Measurements from ENCODE around the gene BTBD9.

BTBD9 gene

DNA sequence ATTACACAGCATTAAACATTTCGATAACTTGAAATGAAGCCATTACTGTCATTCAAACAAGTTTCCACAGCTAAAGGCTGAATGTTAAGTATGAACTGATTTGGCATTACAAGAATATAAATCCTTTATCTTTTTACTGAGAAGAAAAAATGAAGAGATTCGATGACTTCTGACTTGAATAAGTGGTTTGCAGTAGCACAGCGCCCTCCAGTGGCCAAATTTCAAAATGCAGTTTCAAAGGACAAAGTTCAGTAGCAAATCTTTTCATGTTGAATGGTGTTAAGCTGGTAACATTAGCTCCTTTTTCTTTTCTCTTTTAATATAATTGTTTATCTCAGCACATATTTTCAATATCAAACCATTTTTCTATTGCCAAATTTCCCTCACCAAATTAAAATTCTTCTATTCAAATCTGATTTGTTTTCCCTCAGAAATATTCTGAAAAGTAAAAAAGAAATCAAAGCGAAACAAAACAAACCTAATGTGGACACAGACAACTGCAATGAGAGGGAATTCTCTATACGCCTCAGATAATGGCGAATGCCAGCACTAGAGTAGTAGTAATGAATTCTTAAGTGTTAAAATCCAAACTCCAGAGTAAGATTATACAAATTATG lies 145.7 kb downstream of the BTBD9 start:
- H3K4me2 ChIP-seq (ENCODE audit: low read length) = no peak overlapping the region
- TF ChIP-seq CTCF (IDR thresholded peaks at IDR 0.05; ENCODE audit: low read depth, low read length, poor library complexity, severe bottlenecking) = peak; percentile 80
- no peak for TF ChIP-seq EZH2phosphoT487 (IDR thresholded peaks at IDR 0.05; ENCODE audit: borderline replicate concordance, low read length)
- no peaks in the 10 kb centered on the region for H3K36me3 ChIP-seq (ENCODE audit: control insufficient read depth, low read length)
- H3K9me3 ChIP-seq (ENCODE audit: control insufficient read depth, insufficient read depth, low read length) = no peaks in the 10 kb centered on the region
- H4K20me1 ChIP-seq (ENCODE audit: control insufficient read depth, insufficient read depth, low read depth, low read length) = no peaks in the 10 kb centered on the region
- H3F3A ChIP-seq (ENCODE audit: control insufficient read depth, insufficient read depth) = no peaks in the 10 kb centered on the region
- H3K4me3 ChIP-seq (ENCODE audit: low read length) = no peak overlapping the region
- H3K9me2 ChIP-seq (replicated peaks; ENCODE audit: control insufficient read depth, low read length) = no peaks in the 10 kb centered on the region
- no peak overlapping the region for H3K27ac ChIP-seq (ENCODE audit: low read depth, low read length)
- no peaks in the 10 kb centered on the region for H3K4me1 ChIP-seq (ENCODE audit: control insufficient read depth, low read length)
- no peaks in the 10 kb centered on the region for H3K79me2 ChIP-seq (ENCODE audit: control insufficient read depth, low read length)
- H3K27me3 ChIP-seq (ENCODE audit: control insufficient read depth, low read length) = no peaks in the 10 kb centered on the region; the same call in 1 of the 2 replicates

- H4K20me1 ChIP-seq (ENCODE audit: control insufficient read depth, insufficient read depth, low read depth, low read length) = no peaks in the 10 kb centered on the region
- H3F3A ChIP-seq (ENCODE audit: control insufficient read depth, insufficient read depth) = no peaks in the 10 kb centered on the region
- H3K4me2 ChIP-seq (ENCODE audit: low read length) = no peak overlapping the region
- H3K79me2 ChIP-seq (ENCODE audit: control insufficient read depth, low read length) = no peaks in the 10 kb centered on the region
- H3K9me2 ChIP-seq (replicated peaks; ENCODE audit: control insufficient read depth, low read length) = no peaks in the 10 kb centered on the region
- H3K4me1 ChIP-seq (ENCODE audit: control insufficient read depth, low read length) = no peaks in the 10 kb centered on the region
- TF ChIP-seq EZH2phosphoT487 (IDR thresholded peaks at IDR 0.05; ENCODE audit: borderline replicate concordance, low read length) (no peak), CTCF (IDR thresholded peaks at IDR 0.05; ENCODE audit: low read depth, low read length, poor library complexity, severe bottlenecking) (no peak)
- no peak overlapping the region for H3K4me3 ChIP-seq (ENCODE audit: low read length)
- no peaks in the 10 kb centered on the region for H3K9me3 ChIP-seq (ENCODE audit: control insufficient read depth, insufficient read depth, low read length)
- no peak overlapping the region for H3K27ac ChIP-seq (ENCODE audit: low read depth, low read length)
- H3K36me3 ChIP-seq (ENCODE audit: control insufficient read depth, low read length) = no peaks in the 10 kb centered on the region
- no peaks in the 10 kb centered on the region; the same call in 1 of the 2 replicates for H3K27me3 ChIP-seq (ENCODE audit: control insufficient read depth, low read length)
These were observed 147.7 kb downstream of the BTBD9 start for GRCh38 chr6:38492031-38492430.

DNA sequence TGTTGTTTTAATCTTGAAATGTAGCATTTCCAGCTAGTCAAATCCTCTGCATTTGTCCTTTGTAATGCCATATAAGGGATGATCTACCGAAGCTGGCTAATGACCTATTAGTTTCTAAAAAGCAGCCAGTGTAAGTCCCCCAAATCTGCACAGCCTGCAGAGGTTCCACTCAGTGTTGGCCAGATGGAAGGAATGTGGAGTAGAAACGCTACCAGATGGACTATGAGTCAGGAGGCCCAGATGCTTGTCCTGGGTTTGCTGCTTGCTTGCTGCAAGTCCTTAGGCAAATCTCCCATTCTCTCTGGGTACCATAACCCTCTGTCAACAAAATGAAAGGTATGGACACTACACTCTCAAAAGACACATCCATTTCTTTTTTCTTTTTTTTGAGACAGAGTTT lies 149.8 kb downstream of the BTBD9 start:
- no peaks in the 10 kb centered on the region for H3F3A ChIP-seq (ENCODE audit: control insufficient read depth, insufficient read depth)
- H4K20me1 ChIP-seq (ENCODE audit: control insufficient read depth, insufficient read depth, low read depth, low read length) = no peaks in the 10 kb centered on the region
- no peaks in the 10 kb centered on the region for H3K36me3 ChIP-seq (ENCODE audit: control insufficient read depth, low read length)
- no peaks in the 10 kb centered on the region for H3K79me2 ChIP-seq (ENCODE audit: control insufficient read depth, low read length)
- H3K27me3 ChIP-seq (ENCODE audit: control insufficient read depth, low read length) = no peaks in the 10 kb centered on the region
- H3K27ac ChIP-seq (ENCODE audit: low read depth, low read length) = no peak overlapping the region
- no peak overlapping the region for H3K4me2 ChIP-seq (ENCODE audit: low read length)
- no peaks in the 10 kb centered on the region for H3K9me3 ChIP-seq (ENCODE audit: control insufficient read depth, insufficient read depth, low read length)
- no peak overlapping the region for H3K4me3 ChIP-seq (ENCODE audit: low read length)
- TF ChIP-seq CTCF (IDR thresholded peaks at IDR 0.05; ENCODE audit: low read depth, low read length, poor library complexity, severe bottlenecking) (no peak), EZH2phosphoT487 (IDR thresholded peaks at IDR 0.05; ENCODE audit: borderline replicate concordance, low read length) (no peak)
- no peaks in the 10 kb centered on the region for H3K9me2 ChIP-seq (replicated peaks; ENCODE audit: control insufficient read depth, low read length)
- H3K4me1 ChIP-seq (ENCODE audit: control insufficient read depth, low read length) = no peaks in the 10 kb centered on the region

Measured in DOHH2 (cell line).